B cell (primary cell): Measurements from ENCODE around the gene CARD10. TPM values are rescaled to one million over a fixed set of nuclear protein-coding genes. Genes with fewer than 3 reads are reported as not detected.
A peak's percentile ranks its signal among the peaks of the same experiment; 100 is the strongest.

Source experiments
- ATAC-seq: fragments of 200-7000 bp; cut with Tn5 transposase; one replicate; pipeline ENCODE4 v1.10.0; 2021; ENCODE audit warnings: low read depth, mild to moderate bottlenecking, moderate number of reproducible peaks, moderate library complexity
- CTCF ChIA-PET: fragments of 350-600 bp; sonication (Branson Sonifier 250); formaldehyde crosslinking; loops from one replicate; lab custom pipeline; 2021; ENCODE audit warnings: antibody characterized with exemption, inconsistent platforms; lab: Charles Lee
- POLR2A ChIA-PET: fragments of 350-600 bp; sonication (Branson Sonifier 250); formaldehyde crosslinking; loops from one replicate; lab custom pipeline; 2021; ENCODE audit warnings: antibody characterized with exemption; lab: Charles Lee
- DNase-seq: peaks from one replicate; pipeline ENCODE4 v3.0.0; 2013
- H2AFZ ChIP-seq: 2 replicates; pipeline ENCODE4 v1.6.1; 2012; ENCODE audit warnings: mild to moderate bottlenecking, low read depth, low read length; ENCODE audit not compliant: insufficient read depth, poor library complexity, severe bottlenecking
- H3K27ac ChIP-seq, 2 donors: 1 replicate in 1 of 2; 2 replicates in 1 of 2; pipeline ENCODE4 v1.5.1; 2012 to 2013; ENCODE audit warnings: low read length in 2 of 2, mild to moderate bottlenecking in 2 of 2, moderate library complexity in 1 of 2
- H3K27me3 ChIP-seq, 4 experiments: fragments of 200-600 bp in 1 of 4; sonication (generic) in 1 of 4; replicated peaks in 1 of 4; 1 replicate in 2 of 4; 2 replicates in 2 of 4; pipeline versions ENCODE4 v1.6.1 to v1.7.0; 2013 to 2016; ENCODE audit warnings: low read length in 3 of 4, mild to moderate bottlenecking in 2 of 4, mixed read lengths in 1 of 4, moderate library complexity in 1 of 4; ENCODE audit not compliant: insufficient read depth in 4 of 4, control insufficient read depth in 3 of 4; ENCODE audit errors: control extremely low read depth in 1 of 4
- H3K36me3 ChIP-seq, 2 experiments: replicated peaks in 1 of 2; 1 replicate in 1 of 2; 2 replicates in 1 of 2; pipeline versions ENCODE4 v1.6.1 to v1.7.1; 2013; ENCODE audit warnings: low read length in 1 of 2; ENCODE audit not compliant: insufficient read depth in 2 of 2, control insufficient read depth in 1 of 2; ENCODE audit errors: control extremely low read depth in 1 of 2, extremely low read depth in 1 of 2
- H3K4me1 ChIP-seq, 2 donors: fragments of 200-600 bp in 1 of 2; sonication (generic) in 1 of 2; 1 replicate in 1 of 2; 2 replicates in 1 of 2; pipeline versions ENCODE4 v1.5.1 to v1.6.1; 2013 to 2017; ENCODE audit warnings: low read length in 2 of 2; ENCODE audit not compliant: control insufficient read depth in 2 of 2, insufficient read depth in 2 of 2
- H3K4me2 ChIP-seq: replicated peaks from 2 replicates; pipeline ENCODE3; 2012; ENCODE audit warnings: mild to moderate bottlenecking, low read depth, low read length; ENCODE audit not compliant: poor library complexity, severe bottlenecking
- H3K4me3 ChIP-seq, 5 experiments: fragments of 200-600 bp in 1 of 5; sonication (generic) in 1 of 5; 1 replicate in 3 of 5; 2 replicates in 2 of 5; pipeline versions ENCODE4 v1.5.1 to v1.7.0; 2011 to 2016; ENCODE audit warnings: low read length in 4 of 5, mild to moderate bottlenecking in 4 of 5, low read depth in 2 of 5, control low read depth in 1 of 5, moderate library complexity in 1 of 5; ENCODE audit not compliant: insufficient read depth in 1 of 5; ENCODE audit errors: control extremely low read depth in 1 of 5, extremely low read depth in 1 of 5
- H3K79me2 ChIP-seq: fragments of 200-600 bp; sonication (generic); one replicate; pipeline ENCODE4 v1.6.0; 2016; ENCODE audit warnings: low read length; ENCODE audit not compliant: control insufficient read depth, insufficient read depth
- H3K9ac ChIP-seq: fragments of 200-600 bp; sonication (generic); 2 replicates; pipeline ENCODE4 v1.6.1; 2017; ENCODE audit warnings: mild to moderate bottlenecking, low read length, moderate library complexity
- H3K9me3 ChIP-seq, 3 donors: one replicate each; pipeline versions ENCODE4 v1.6.1 to v1.7.1; 2013; ENCODE audit warnings: low read length in 2 of 3; ENCODE audit not compliant: control insufficient read depth in 2 of 3, insufficient read depth in 1 of 3; ENCODE audit errors: control extremely low read depth in 1 of 3
- H4K20me1 ChIP-seq: 2 replicates; pipeline ENCODE4 v1.6.0; 2012; ENCODE audit warnings: mild to moderate bottlenecking, low read length; ENCODE audit not compliant: insufficient read depth, control insufficient read depth, poor library complexity, severe bottlenecking
- H3K27ac Mint-ChIP-seq: one replicate; pipeline ENCODE4 v1.8.0; 2021; ENCODE audit warnings: mixed read lengths
- H3K27me3 Mint-ChIP-seq: one replicate; pipeline ENCODE4 v1.8.0; 2021; ENCODE audit warnings: mixed read lengths
- H3K4me1 Mint-ChIP-seq: one replicate; pipeline ENCODE4 v1.8.0; 2021; ENCODE audit warnings: mixed read lengths
- H3K4me3 Mint-ChIP-seq: one replicate; pipeline ENCODE4 v1.8.0; 2021; ENCODE audit warnings: mixed read lengths
- H3K9me3 Mint-ChIP-seq: one replicate; pipeline ENCODE4 v1.8.0; 2022; ENCODE audit warnings: mixed read lengths; ENCODE audit not compliant: insufficient read depth
- EZH2 ChIP-seq: IDR thresholded peaks from 2 replicates; pipeline ENCODE4 v1.6.1; 2012; ENCODE audit warnings: borderline replicate concordance, low read depth, mild to moderate bottlenecking, moderate library complexity, low read length; ENCODE audit not compliant: insufficient read depth, poor library complexity, severe bottlenecking
- WGBS: methylation state at CpG from one replicate; pipeline ENCODE4 v1.1.5; 2013; ENCODE audit warnings: missing lambda C conversion rate; ENCODE audit not compliant: insufficient coverage; 5-methylcytosine and 5-hydroxymethylcytosine counted together
- intact Hi-C: fragments of 100-400 bp; cut with micrococcal nuclease; formaldehyde crosslinking; loops from one replicate; pipeline ENCODE4 v1.10.0; 2022
- polyA plus RNA-seq: library from polyadenylated mRNA; depleted of rRNA; stranded (reverse); fragments of >200 nt; gene quantifications from 2 replicates; pipeline ENCODE4 v1.2.3, GENCODE V29; 2012
- total RNA-seq, 2 donors: library from RNA; stranded (reverse); fragments of 120-200 nt in 1 of 2; gene quantifications; 1 replicate in 1 of 2; 2 replicates in 1 of 2; pipeline versions ENCODE4 v1.2.3 to v1.2.4, GENCODE V29; 2013 to 2022
- TF ChIP-seq, protein P1 (sequence below): fragments of 200-600 bp; IDR thresholded peaks from one replicate; pipeline ENCODE4 v1.8.0; 2022; ENCODE audit warnings: antibody characterized with exemption, mild to moderate bottlenecking

CARD10 gene
- total and polyA plus RNA-seq, 2 donors (not counting 1 experiment from before 2014, with no cell fraction given): not detected

DNA sequence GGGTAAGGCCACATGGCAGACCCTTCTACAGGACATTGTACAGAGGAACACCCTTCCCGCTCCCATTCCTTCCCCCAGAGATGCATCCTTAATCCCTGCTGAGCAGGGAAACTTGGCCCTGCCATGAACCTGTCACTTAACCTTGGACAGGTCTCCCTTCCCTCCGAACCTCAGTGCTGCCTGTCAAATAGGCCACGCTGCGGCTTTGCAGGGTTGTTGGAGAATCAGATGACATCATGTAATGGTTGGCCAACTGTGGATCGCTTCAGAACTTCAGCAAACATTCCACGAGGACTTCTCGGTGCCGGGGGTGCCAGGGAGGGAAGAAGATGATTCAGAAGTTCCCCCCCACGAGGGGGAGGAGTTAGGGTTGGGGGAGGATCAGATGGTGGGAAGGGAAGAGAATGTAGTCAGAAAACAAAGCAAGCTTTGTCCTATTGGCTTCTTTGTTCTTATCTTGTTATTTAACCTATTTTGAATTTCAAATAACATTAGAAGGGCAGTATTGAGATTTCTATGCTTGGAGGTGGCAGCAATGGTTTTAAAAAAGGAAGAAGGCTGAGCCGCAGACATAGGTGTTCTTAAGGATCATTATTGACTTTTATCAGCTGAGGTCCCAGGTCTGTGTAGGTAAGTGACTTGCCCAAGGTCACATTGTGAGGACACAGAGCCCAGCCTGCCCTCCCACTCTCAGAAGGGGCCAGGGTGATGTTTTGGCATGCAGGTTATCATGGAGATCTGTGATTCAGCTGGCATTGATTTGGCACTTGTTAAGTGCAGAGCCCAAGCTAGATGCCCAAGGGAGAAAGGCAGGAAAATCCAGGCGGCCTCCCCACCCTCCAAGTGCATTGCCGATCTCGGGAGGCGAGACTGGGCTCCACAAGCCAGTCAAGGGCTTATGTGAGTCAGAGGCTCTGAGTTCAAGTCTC lies 44.2 kb upstream of the CARD10 start:
- Histone ChIP-seq H3K27me3 (peaks cover 0 to 51% (median 23%) of the 10 kb centered on the region in 4 experiments), H3K4me2 (no peak overlapping the region), H3K9me3 (peaks cover 0 to 22% (median 0%) of the 10 kb centered on the region in 3 donors), H3K79me2 (no peaks in the 10 kb centered on the region), H3K4me1 (peaks cover 38 to 45% of the 10 kb centered on the region in 2 donors), H2AFZ (no peak overlapping the region), H3K36me3 (no peaks in the 10 kb centered on the region), H3K9ac (no peak overlapping the region), H3K27ac (no peak overlapping the region), H3K4me3 (no peak overlapping the region), H4K20me1 (no peaks in the 10 kb centered on the region)
- H3K27me3 Mint-ChIP-seq: peaks cover 35% of the 10 kb centered on the region
- H3K4me3 Mint-ChIP-seq: peak overlapping the region; percentile 39
- ATAC-seq (no peak), DNase-seq (no peak)
- H3K4me1 Mint-ChIP-seq: peaks cover 36% of the 10 kb centered on the region
- 93% methylated on average over 6 of the region's 14 CpGs for WGBS
- POLR2A ChIA-PET: no interaction called here
- intact Hi-C loops: no loop called here
- TF ChIP-seq EZH2: no peak
- TF ChIP-seq, protein P1, sequence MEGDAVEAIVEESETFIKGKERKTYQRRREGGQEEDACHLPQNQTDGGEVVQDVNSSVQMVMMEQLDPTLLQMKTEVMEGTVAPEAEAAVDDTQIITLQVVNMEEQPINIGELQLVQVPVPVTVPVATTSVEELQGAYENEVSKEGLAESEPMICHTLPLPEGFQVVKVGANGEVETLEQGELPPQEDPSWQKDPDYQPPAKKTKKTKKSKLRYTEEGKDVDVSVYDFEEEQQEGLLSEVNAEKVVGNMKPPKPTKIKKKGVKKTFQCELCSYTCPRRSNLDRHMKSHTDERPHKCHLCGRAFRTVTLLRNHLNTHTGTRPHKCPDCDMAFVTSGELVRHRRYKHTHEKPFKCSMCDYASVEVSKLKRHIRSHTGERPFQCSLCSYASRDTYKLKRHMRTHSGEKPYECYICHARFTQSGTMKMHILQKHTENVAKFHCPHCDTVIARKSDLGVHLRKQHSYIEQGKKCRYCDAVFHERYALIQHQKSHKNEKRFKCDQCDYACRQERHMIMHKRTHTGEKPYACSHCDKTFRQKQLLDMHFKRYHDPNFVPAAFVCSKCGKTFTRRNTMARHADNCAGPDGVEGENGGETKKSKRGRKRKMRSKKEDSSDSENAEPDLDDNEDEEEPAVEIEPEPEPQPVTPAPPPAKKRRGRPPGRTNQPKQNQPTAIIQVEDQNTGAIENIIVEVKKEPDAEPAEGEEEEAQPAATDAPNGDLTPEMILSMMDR: no peak
- no peak overlapping the region for H3K27ac Mint-ChIP-seq
- no peaks in the 10 kb centered on the region for H3K9me3 Mint-ChIP-seq
- CTCF ChIA-PET: interaction anchor here (0.5 to 4.8 kb wide), 8 partner anchors 11 to 519 kb away, joined by 3 to 69 read pairs (median 6); no protein-coding TSS in a partner anchor
